Measurements from ENCODE around the gene CMTM4. TPM values are rescaled to one million over a fixed set of nuclear protein-coding genes. Genes with fewer than 3 reads are reported as not detected.

Gene CMTM4
- total and polyA plus RNA-seq, 2 of the 8 experiments (the other 6 are each of a cell fraction or from before 2014, with no cell fraction given) = 35.3 to 51.7 TPM

- Histone ChIP-seq H2AFZ (ENCODE audit: low read length) (no peak overlapping the region), H3K4ac (replicated peaks; ENCODE audit: insufficient read length, low read depth, low read length) (no peak overlapping the region), H3K4me1 (replicated peaks in 1 of 4; ENCODE audit: control insufficient read depth in 3 of 4, insufficient read depth in 4 of 4, low read length in 3 of 4) (peaks cover 0 to 22% (median 13%) of the 10 kb centered on the region in 4 experiments; a peak in 6 of 7 replicates), H3K18ac (ENCODE audit: extremely low read depth, low read length) (no peak overlapping the region), H3K27me3 (replicated peaks in 1 of 4; ENCODE audit: control insufficient read depth in 3 of 4, extremely low read depth in 1 of 4, insufficient read depth in 3 of 4, low read length in 3 of 4) (no peaks in the 10 kb centered on the region), H3K9ac (replicated peaks in 1 of 4; ENCODE audit: extremely low read depth in 1 of 4, low read depth in 3 of 4, low read length in 3 of 4) (no peak overlapping the region), H2BK12ac (ENCODE audit: low read depth, low read length) (no peak overlapping the region), H3K14ac (ENCODE audit: insufficient read length) (no peak overlapping the region), H3K4me3 (ENCODE audit: extremely low read depth in 1 of 4, insufficient read depth in 2 of 4, low read depth in 3 of 4, low read length in 4 of 4) (no peak overlapping the region), H3K79me2 (ENCODE audit: control insufficient read depth in 1 of 2, insufficient read depth in 2 of 2, low read length in 2 of 2) (peaks cover 0 to 3% of the 10 kb centered on the region in 2 experiments; a peak in 2 of 4 replicates), H2BK15ac (ENCODE audit: low read length) (no peak overlapping the region), H3K36me3 (ENCODE audit: control insufficient read depth in 2 of 4, insufficient read depth in 4 of 4, low read length in 3 of 4) (peaks cover 9 to 33% (median 25%) of the 10 kb centered on the region in 4 experiments; a peak in 7 of 8 replicates), H3K23ac (ENCODE audit: insufficient read length) (no peak overlapping the region), H3K9me3 (ENCODE audit: insufficient read depth in 2 of 2, low read depth in 1 of 2, low read length in 1 of 2) (peaks cover 0 to 7% of the 10 kb centered on the region in 2 experiments; a peak in 1 of 4 replicates), H2AK5ac (ENCODE audit: low read depth, low read length) (no peak overlapping the region), H2BK20ac (ENCODE audit: low read length) (no peak overlapping the region), H3K56ac (replicated peaks; ENCODE audit: insufficient read length, low read depth, low read length) (no peak overlapping the region), H2BK5ac (ENCODE audit: low read depth, low read length) (no peak overlapping the region), H3K4me2 (ENCODE audit: insufficient read depth in 1 of 2, low read depth in 2 of 2, low read length in 2 of 2) (no peak overlapping the region), H2BK120ac (replicated peaks; ENCODE audit: low read depth, low read length) (no peak overlapping the region), H4K5ac (ENCODE audit: insufficient read length, low read depth, low read length) (no peak overlapping the region), H3K79me1 (ENCODE audit: low read depth, low read length) (peaks cover 5% of the 10 kb centered on the region; the same call in 1 of the 2 replicates), H3K27ac (ENCODE audit: low read depth, low read length) (no peak overlapping the region), H3K23me2 (ENCODE audit: low read depth, low read length) (no peaks in the 10 kb centered on the region; the same call in 1 of the 2 replicates), H4K20me1 (replicated peaks in 1 of 2; ENCODE audit: control insufficient read depth in 1 of 2, insufficient read depth in 2 of 2, low read length in 2 of 2) (peaks cover 1 to 14% of the 10 kb centered on the region in 2 experiments), H4K8ac (ENCODE audit: extremely low read depth, insufficient read depth, low read length) (no peak overlapping the region; the same call in 1 of the 2 replicates), H4K91ac (replicated peaks; ENCODE audit: insufficient read length, low read length) (no peak overlapping the region)
- FAIRE-seq = no peak
- ChIA-PET CTCF (ENCODE audit: partially characterized antibody) (interaction anchor here (1.1 to 6.4 kb wide), 8 partner anchors 8 to 130 kb away, joined by 3 to 57 read pairs (median 10); no protein-coding TSS in a partner anchor), POLR2A (ENCODE audit: partially characterized antibody) (interaction anchor here (2.9 kb wide), 1 partner anchor 86 kb away, joined by 11 read pairs; the partner anchor contains the start of gene CMTM4)
- TF ChIP-seq EGR1 (IDR thresholded peaks at IDR 0.05; ENCODE audit: borderline replicate concordance, low read depth, low read length) (no peak), TBP (IDR thresholded peaks at IDR 0.05; ENCODE audit: low read depth, low read length) (no peak), EZH2 (IDR thresholded peaks at IDR 0.05; ENCODE audit: low read depth, low read length, severe bottlenecking) (no peak)
- WGBS, 2 experiments (ENCODE audit: extremely low coverage in 1 of 2, insufficient coverage in 1 of 2, insufficient read length in 1 of 2, insufficient replicate concordance in 2 of 2, low coverage in 1 of 2, low lambda C conversion rate in 2 of 2, missing lambda C conversion rate in 1 of 2) = 95% methylated on average over 14 of the region's 14 CpGs; no CpG with 5 or more reads in 1 of the 2 experiments
- DNase-seq (ENCODE audit: low read depth in 1 of 2, low spot score in 2 of 2) = no peak
Observed at GRCh38 chr16:66610111-66610820, 86.3 kb downstream of the CMTM4 start.

Data from H1 (cell line).